Lower leg skin (tissue), 3 donors: ENCODE results near the gene DUSP22.

Source experiments
- POLR2A ChIP-seq, 2 donors: fragments of 450-650 bp; IDR thresholded peaks; one replicate each; pipeline ENCODE4 v1.6.1; 2016 to 2017; ENCODE audit warnings: antibody characterized with exemption in 2 of 2, mild to moderate bottlenecking in 1 of 2, moderate library complexity in 1 of 2
- TF ChIP-seq, protein P1 (sequence below), 3 donors: fragments of 450-650 bp; IDR thresholded peaks; one replicate each; pipeline ENCODE4 v1.5.1; 2016; ENCODE audit warnings: antibody characterized with exemption in 3 of 3, mild to moderate bottlenecking in 3 of 3, moderate library complexity in 2 of 3

DNA sequence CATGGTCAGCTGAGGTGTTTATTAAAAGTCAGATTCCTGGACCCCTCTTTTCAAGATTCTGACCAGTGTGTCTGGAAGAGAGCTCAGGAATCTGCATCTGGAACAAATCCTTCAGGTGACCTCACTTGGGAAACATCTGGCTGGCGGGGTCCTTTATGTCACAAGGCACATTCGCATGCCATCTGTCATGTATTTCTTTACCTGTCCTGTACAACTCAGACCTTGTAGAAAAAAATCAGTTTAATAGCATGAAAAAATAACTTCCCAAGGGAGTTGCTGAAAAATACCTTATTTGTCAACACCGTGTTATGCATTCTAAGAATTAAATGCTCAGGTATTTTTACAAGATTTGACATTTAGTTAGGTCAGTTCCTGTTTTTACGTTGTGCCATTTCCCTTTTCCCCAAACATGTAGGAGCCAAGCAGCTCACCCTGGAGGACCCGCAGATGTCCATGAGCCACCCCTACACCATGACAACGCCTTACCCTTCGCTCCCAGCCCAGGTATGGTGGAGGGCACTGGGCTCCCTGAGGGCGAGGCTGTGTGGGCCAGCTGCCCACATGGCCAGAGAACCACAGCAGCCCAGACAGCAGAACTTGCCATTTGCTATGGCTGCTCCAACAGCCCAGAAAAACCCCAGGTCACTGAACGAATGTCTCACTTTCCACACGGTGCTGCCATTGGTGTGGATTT lies 103.3 kb downstream of the DUSP22 start:
- TF ChIP-seq, protein P1, sequence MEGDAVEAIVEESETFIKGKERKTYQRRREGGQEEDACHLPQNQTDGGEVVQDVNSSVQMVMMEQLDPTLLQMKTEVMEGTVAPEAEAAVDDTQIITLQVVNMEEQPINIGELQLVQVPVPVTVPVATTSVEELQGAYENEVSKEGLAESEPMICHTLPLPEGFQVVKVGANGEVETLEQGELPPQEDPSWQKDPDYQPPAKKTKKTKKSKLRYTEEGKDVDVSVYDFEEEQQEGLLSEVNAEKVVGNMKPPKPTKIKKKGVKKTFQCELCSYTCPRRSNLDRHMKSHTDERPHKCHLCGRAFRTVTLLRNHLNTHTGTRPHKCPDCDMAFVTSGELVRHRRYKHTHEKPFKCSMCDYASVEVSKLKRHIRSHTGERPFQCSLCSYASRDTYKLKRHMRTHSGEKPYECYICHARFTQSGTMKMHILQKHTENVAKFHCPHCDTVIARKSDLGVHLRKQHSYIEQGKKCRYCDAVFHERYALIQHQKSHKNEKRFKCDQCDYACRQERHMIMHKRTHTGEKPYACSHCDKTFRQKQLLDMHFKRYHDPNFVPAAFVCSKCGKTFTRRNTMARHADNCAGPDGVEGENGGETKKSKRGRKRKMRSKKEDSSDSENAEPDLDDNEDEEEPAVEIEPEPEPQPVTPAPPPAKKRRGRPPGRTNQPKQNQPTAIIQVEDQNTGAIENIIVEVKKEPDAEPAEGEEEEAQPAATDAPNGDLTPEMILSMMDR (IDR thresholded peaks at IDR 0.05) = no peak
- no peak for TF ChIP-seq POLR2A (IDR thresholded peaks at IDR 0.05)
